Stimulated activated CD4-positive, alpha-beta T cell treated with anti-CD3 and anti-CD28 coated beads, Interleukin-2, amount 100 ng/mL, for 48 hours (primary cell): ENCODE results near the gene RTN4RL2.

Source experiments
- DNase-seq, 2 donors: peaks; one replicate each; pipeline ENCODE4 v3.0.0-alpha.2; 2020

Gene RTN4RL2

DNA sequence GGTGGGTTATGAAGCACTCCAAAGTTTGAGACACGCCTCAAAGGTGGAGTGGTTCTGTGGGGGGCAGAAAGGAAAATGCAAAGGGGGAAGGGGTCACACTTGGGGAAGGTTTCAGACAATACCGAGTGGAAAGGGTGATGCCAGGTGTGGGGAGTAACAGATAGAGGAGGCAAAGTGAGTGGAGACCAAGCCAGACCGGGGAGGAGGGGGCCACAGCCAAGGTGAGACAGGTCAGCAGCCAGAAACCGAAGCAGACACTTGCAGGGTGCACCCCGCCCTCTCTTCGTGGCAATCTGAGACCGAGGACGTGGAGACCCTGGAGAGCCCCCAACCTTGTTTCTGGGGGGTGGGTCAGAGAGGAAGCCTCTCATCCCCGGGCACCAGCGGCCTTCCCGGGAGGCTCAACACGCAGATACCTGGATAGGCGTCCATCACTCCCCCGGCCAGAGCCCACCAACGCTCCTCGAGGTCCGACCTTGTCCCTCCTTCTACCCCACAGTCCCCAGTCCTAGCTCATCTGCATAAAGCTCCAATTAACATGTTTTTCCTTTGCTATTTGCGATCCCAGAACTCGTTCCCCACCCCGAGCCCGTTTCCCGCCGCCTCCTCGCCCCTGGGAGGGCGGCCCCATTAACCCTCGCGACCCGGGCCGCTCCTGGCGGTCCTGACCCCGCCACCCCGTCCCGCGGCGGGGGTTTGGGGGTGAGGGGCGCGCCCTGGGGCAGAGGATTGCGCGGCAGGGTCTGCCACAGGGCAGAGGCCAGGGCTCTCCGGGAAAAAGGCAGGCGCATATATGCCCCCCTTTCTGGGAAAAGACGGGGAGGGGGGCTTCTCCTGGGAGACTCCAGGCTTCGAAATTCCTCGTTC is 21.8 kb downstream of the RTN4RL2 start:
- DNase-seq, result no peak

- peak; percentile 46 to 67 for DNase-seq
Measured at GRCh38 chr11:57482782-57483561, 22.6 kb downstream of the RTN4RL2 start.

DNA sequence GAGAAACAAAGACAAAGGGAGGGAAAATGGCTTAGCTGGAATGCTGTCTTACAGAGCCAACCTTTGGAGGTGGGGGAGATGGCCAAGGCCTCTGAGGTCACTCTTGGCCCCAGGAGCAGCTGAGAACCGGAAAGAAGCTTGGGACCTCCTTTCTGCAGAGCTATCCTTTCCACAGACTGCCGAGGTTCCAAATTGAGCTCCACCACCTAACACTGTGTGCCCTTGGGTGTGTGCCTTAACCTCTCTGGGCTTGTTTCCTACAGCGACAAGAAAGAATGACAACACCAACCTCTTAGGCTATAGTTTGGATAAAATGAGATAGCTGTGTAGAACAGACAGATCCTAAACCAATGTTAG is 23.2 kb downstream of the RTN4RL2 start:
- DNase-seq, result no peak

DNA sequence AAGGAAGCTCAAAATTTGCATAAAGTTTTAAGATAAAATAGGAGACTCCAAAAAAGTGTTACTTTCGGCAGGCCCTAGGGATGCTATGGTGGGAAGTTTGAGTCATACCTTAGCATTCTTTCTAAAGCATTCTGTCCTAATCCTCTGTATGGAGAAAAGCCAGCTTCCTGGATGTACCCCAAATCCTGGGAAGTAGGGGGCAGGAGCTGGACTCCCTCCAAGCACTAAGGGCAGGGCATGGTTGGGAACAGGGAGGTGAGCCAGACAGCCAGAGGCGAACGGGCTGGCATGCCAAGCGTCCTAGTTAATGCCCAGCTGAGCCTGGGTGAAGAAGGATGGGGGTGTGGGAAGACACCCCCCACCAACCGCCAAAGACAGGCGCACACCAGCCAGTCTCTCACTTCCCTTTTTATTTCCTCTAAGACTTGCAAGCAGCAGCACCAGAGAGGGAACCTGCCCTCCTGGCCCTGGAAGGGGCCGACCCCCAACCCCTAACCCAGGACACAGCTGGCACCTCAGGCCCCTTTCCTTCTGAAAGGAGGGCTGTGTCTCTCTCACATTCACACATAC is 23.9 kb downstream of the RTN4RL2 start:
- no peak for DNase-seq

GRCh38 chr11:57485217-57485990 is 25.1 kb downstream of the RTN4RL2 start:
- DNase-seq, result no peak

GRCh38 chr11:57487021-57487778 is 26.9 kb downstream of the RTN4RL2 start:
- DNase-seq, result no peak

GRCh38 chr11:57487920-57488659 is 27.8 kb downstream of the RTN4RL2 start:
- no peak for DNase-seq

DNA sequence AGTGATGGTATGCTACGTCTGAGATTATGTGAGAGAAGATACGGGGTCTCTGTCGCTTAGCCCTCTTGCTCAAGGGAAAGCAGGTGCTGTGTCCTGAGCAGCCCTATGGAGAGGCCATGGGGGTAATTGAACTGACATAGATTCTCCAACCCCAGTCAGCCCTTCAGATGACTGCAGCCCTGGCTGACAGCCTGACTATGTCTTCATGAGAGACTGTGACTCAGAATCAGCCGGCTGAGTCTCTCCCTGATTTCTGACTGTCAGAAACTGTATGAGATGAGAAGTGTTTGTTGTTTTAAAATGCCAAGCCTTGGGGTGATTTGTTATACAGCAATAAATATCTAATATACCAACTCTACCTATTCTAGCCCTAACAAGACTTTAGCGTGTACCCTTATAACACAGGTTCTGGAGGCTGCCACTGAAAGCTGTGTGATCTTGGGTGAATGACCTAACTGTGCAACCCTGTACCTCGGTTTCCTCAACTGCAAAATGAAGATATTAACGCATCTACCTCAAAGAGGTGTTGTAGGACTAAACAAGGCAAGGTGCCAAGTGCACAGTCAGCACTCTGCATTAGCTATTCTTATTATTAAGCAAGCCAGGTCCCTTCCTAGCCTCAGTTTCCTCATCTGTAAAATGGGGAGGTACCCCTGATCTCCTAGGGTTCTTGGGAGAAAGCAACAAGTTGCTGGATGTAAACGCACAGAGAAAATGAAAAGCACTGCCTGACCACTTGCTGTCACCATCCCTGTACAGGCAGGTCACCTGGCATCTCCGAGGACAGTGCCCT is 30.3 kb downstream of the RTN4RL2 start:
- no peak for DNase-seq

- peak; percentile 48 to 64 for DNase-seq
Measured at GRCh38 chr11:57491371-57492061, 31.2 kb downstream of the RTN4RL2 start.

GRCh38 chr11:57493507-57494503 is 33.5 kb downstream of the RTN4RL2 start:
- DNase-seq, result peak; percentile 69 to 75

GRCh38 chr11:57496109-57496820 is 35.9 kb downstream of the RTN4RL2 start:
- DNase-seq, result no peak

DNA sequence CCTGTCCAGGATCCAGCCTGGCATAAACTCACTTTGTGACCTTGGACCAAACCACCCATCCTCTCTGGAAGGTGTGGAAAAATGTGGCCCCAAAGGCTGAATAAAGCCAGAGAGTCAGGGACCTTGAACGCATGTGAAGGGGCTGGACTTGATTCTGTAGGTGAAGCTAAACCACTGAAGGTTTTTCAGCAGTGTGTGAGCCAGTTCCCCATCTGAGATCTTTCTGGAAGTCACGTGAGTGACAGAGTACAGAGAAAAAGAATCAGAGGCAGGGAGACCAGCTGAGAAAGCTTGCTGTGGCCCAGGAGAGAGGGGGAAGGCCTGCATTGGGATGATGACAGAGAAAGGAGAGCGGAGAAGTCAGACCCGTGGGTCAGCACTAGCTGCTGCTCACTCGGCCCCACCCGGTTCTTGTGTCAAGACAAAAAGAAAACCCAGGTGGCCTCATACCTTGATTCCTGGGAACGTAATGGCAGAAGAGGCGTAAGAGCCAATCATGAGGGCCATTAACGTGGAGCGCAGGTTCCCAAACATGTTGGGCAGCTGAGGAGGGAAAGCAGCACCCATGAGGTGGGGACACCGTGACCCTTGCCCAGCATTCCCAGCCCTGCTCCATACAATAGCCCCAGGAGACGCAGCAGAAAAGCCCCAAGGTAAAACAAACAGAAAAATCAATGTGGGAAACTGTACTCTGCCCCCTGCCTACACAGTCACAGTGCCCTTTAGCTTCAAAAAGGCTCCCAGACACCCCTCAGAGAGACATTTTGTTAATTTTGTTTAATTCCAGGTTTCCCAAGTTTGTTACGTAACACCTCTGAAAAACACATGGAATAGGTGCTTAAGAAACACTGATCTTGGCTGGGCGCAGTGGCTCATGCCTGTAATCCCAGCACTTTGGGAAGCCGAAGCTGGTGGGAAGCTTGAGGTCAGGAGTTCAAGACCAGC is 37.2 kb downstream of the RTN4RL2 start:
- no peak for DNase-seq

DNA sequence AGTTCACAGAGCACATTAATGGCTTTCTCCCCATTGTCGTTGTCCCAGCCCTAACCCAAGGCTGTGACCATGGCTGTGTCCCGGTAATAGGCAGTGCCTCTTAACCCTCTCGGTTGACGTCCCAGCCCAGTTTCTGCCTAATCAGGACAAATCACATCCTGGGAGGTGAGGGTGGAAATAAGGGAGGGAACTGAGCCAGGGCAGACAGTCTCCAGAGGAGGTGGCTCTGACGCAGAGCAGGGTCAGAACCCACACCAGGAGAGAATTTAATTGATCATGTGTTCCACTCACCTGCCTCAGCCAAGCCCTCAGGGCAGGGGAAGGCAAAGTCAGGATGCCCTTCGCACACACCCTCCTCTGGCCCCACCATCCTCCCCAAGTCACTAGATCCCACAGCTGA is 38.2 kb downstream of the RTN4RL2 start:
- DNase-seq, result no peak

DNA sequence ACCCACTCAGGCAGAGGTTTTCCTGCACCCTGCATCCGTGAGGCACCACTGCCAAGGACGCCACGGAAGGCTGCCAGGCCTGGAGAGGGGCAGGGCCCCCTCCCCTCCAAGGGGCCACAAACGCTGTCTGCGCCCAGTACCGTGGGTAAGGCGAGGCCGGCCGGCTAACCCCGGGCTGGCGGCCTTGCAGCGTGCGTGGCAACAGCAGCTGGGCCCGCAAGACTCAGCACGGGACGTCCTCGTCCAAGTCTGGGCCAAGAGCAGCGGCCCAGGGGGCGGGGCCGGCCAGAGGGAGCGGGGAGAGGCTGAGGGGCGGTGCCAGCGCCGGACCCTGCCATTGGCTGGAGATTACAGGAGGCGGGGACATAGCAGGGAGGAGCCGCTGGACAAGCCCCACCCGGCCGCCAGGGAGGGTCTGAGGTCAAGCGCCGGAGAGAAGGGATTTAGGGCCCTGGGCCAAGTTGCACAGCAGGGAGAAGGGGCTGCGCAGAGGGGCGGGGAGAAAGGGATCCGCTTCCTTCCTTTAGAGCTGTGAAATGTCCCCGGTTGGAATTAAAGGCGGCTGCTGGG is 39.2 kb downstream of the RTN4RL2 start:
- peak; percentile 28 to 41 for DNase-seq

DNA sequence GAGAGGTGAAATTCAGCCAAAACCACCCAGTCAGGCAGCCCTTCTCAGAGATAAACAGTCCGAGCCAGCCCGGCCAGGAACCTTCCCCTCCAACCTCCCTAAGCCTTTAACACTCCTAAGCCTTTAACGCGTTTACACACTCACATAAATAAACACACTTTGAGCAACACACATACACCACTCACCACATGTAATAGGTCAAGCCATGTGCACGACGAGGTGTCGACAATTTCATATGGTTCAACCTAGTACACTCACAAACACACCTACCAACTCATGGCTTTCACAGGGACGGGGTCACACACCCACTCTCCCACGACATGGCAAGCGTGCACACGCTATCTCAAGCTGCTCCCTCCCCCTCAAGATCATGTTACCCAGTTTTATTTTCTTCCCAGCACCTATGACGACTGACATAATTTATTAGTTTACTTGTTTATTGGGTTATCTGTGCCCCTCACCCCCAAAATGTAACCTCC is 39.7 kb downstream of the RTN4RL2 start:
- DNase-seq, result no peak

- DNase-seq, result no peak
Measured at GRCh38 chr11:57500515-57500914, 40.2 kb downstream of the RTN4RL2 start.
